ENCODE results near the gene TARS3.
"Not testable (repeated sequence)": the region's sequence is repeated elsewhere in the genome, so short reads cannot be mapped to it uniquely, and the experiment has no call there.

Gene TARS3

GRCh38 chr15:101723874-101724674 lies at the start of gene TARS3:
TARS3 (minus strand) TSS chr15:101724473; CDS start chr15:101724387, 86 bp downstream.
- peak; percentile 83 for DNase-seq
- H3K36me3 ChIP-seq (replicated peaks): peaks cover 18% of the 10 kb centered on the region
- in situ Hi-C loops (cut with HindIII; ENCODE audit: low pct_ligation_motif_present, low sequenced_read_pairs): no loop called here
- H3K4me3 ChIP-seq (ENCODE audit: low read depth, low read length): peak within 1 kb of the TSS; percentile 68
- no peaks in the 10 kb centered on the region for H3K27me3 ChIP-seq (replicated peaks)
- no peak for TF ChIP-seq CTCF (IDR thresholded peaks at IDR 0.05; ENCODE audit: low read depth, low read length, missing control alignments)
- peak within 1 kb of the TSS; percentile 79 for H3K27ac ChIP-seq

- Histone ChIP-seq H3K36me3 (replicated peaks) (no peaks in the 10 kb centered on the region), H3K27me3 (replicated peaks) (no peaks in the 10 kb centered on the region), H3K27ac (no peak overlapping the region), H3K4me3 (ENCODE audit: low read depth, low read length) (no peak overlapping the region)
- no peak for DNase-seq
- in situ Hi-C loops (cut with HindIII; ENCODE audit: low pct_ligation_motif_present, low sequenced_read_pairs): no loop called here
- peak; percentile 41 for TF ChIP-seq CTCF (IDR thresholded peaks at IDR 0.05; ENCODE audit: low read depth, low read length, missing control alignments)
These were observed 49.3 kb upstream of the TARS3 start for GRCh38 chr15:101773496-101774100.

- no peak for TF ChIP-seq CTCF (IDR thresholded peaks at IDR 0.05; ENCODE audit: low read depth, low read length, missing control alignments)
- in situ Hi-C loops (cut with HindIII; ENCODE audit: low pct_ligation_motif_present, low sequenced_read_pairs): no loop called here
- H3K27me3 ChIP-seq (replicated peaks): no peaks in the 10 kb centered on the region
- DNase-seq: no peak
- no peak overlapping the region for H3K27ac ChIP-seq
- H3K36me3 ChIP-seq (replicated peaks): no peaks in the 10 kb centered on the region
- H3K4me3 ChIP-seq (ENCODE audit: low read depth, low read length): no peak overlapping the region
These were observed 48.6 kb upstream of the TARS3 start for GRCh38 chr15:101772921-101773320.

GRCh38 chr15:101767083-101767640 lies 42.9 kb upstream of the TARS3 start:
- H3K4me3 ChIP-seq (ENCODE audit: low read depth, low read length); H3K27me3 ChIP-seq (replicated peaks); H3K36me3 ChIP-seq (replicated peaks); H3K27ac ChIP-seq; in situ Hi-C loops (cut with HindIII; ENCODE audit: low pct_ligation_motif_present, low sequenced_read_pairs); DNase-seq: not testable (repeated sequence)

- H3K27ac ChIP-seq: no peak overlapping the region
- H3K4me3 ChIP-seq (ENCODE audit: low read depth, low read length): no peak overlapping the region
- no peak for DNase-seq
- in situ Hi-C loops (cut with HindIII; ENCODE audit: low pct_ligation_motif_present, low sequenced_read_pairs): no loop called here
- H3K27me3 ChIP-seq (replicated peaks): no peaks in the 10 kb centered on the region
- TF ChIP-seq CTCF (IDR thresholded peaks at IDR 0.05; ENCODE audit: low read depth, low read length, missing control alignments): no peak
- H3K36me3 ChIP-seq (replicated peaks): no peaks in the 10 kb centered on the region
These were observed 41.6 kb upstream of the TARS3 start for GRCh38 chr15:101765772-101766456.

- H3K27me3 ChIP-seq (replicated peaks); H3K27ac ChIP-seq; H3K4me3 ChIP-seq (ENCODE audit: low read depth, low read length); DNase-seq; H3K36me3 ChIP-seq (replicated peaks); in situ Hi-C loops (cut with HindIII; ENCODE audit: low pct_ligation_motif_present, low sequenced_read_pairs): not testable (repeated sequence)
These were observed 41.0 kb upstream of the TARS3 start for GRCh38 chr15:101765340-101765671.

GRCh38 chr15:101764669-101765339 lies 40.5 kb upstream of the TARS3 start:
- H3K27me3 ChIP-seq (replicated peaks); DNase-seq; H3K36me3 ChIP-seq (replicated peaks); H3K27ac ChIP-seq; in situ Hi-C loops (cut with HindIII; ENCODE audit: low pct_ligation_motif_present, low sequenced_read_pairs); H3K4me3 ChIP-seq (ENCODE audit: low read depth, low read length): not testable (repeated sequence)

- in situ Hi-C loops (cut with HindIII; ENCODE audit: low pct_ligation_motif_present, low sequenced_read_pairs); H3K36me3 ChIP-seq (replicated peaks); H3K4me3 ChIP-seq (ENCODE audit: low read depth, low read length); DNase-seq; H3K27me3 ChIP-seq (replicated peaks); H3K27ac ChIP-seq: not testable (repeated sequence)
These were observed 22.4 kb upstream of the TARS3 start for GRCh38 chr15:101746716-101747082.

- H3K36me3 ChIP-seq (replicated peaks); H3K4me3 ChIP-seq (ENCODE audit: low read depth, low read length); H3K27me3 ChIP-seq (replicated peaks); in situ Hi-C loops (cut with HindIII; ENCODE audit: low pct_ligation_motif_present, low sequenced_read_pairs); DNase-seq; H3K27ac ChIP-seq: not testable (repeated sequence)
These were observed 10.6 kb upstream of the TARS3 start for GRCh38 chr15:101734837-101735236.
